GM12865 (cell line): Measurements from ENCODE around the gene GAREM1.

ENCODE experiments used
- DNase-seq: peaks from one replicate; pipeline ENCODE4 v3.0.0; 2010; ENCODE audit warnings: low read depth
- H3K4me3 ChIP-seq: 2 replicates; pipeline ENCODE4 v1.5.1; 2011; ENCODE audit warnings: mild to moderate bottlenecking, low read depth, low read length, control low read depth
- TF ChIP-seq, protein P1 (sequence below): IDR thresholded peaks from 2 replicates; pipeline ENCODE4 v1.5.1; 2011; ENCODE audit warnings: low read length, control low read depth, low read depth, inconsistent platforms; ENCODE audit not compliant: insufficient read depth; ENCODE audit errors: missing control alignments

Gene GAREM1

DNA sequence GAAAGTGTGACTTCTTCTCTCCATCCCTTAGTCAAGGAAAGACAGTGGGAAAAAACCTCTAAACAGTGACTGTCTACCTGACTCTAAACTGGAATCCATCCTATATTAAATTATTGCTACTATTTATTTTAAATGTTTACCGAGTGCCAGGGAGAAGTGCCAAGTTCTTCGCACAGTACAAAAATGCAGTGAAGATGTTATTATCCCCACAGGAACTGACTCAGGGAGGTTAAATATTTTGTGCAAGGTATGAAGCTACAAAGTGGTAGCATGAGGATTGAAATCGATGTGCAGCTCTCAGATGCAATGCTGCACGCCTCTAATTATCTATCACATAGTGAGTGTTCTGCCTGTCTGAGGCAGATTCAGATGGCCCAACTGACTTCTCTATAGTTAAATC lies 189.8 kb downstream of the GAREM1 start:
- no peak overlapping the region for H3K4me3 ChIP-seq
- DNase-seq: no peak
- TF ChIP-seq, protein P1, sequence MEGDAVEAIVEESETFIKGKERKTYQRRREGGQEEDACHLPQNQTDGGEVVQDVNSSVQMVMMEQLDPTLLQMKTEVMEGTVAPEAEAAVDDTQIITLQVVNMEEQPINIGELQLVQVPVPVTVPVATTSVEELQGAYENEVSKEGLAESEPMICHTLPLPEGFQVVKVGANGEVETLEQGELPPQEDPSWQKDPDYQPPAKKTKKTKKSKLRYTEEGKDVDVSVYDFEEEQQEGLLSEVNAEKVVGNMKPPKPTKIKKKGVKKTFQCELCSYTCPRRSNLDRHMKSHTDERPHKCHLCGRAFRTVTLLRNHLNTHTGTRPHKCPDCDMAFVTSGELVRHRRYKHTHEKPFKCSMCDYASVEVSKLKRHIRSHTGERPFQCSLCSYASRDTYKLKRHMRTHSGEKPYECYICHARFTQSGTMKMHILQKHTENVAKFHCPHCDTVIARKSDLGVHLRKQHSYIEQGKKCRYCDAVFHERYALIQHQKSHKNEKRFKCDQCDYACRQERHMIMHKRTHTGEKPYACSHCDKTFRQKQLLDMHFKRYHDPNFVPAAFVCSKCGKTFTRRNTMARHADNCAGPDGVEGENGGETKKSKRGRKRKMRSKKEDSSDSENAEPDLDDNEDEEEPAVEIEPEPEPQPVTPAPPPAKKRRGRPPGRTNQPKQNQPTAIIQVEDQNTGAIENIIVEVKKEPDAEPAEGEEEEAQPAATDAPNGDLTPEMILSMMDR: no peak

DNA sequence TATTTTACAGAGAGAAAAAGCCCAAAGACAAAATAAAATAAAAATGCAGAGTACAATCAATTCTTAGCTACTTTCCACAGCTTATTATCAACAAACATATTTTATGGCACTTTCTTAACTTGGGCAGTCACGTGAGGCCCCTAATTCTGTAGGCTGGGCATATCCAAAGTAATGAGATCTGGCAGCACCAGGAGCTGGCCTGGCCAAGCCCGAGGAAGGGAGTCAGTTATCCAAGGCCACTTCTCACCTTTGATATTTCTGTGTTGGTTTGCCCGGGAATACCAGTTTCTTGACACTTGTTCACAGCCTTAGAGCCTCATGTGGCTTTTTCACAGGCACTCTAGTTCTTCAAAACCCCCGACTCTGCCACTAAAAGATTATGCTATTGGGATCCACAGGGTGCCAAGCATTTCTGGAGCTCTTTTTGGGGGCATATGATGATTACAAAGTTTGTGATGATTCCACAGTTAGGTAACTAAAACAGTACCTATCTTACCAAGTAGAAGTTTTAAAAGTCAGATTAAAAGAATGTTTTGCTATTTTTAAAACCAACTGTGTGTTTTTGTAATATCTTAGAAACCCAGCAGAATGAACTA lies 190.4 kb downstream of the GAREM1 start:
- TF ChIP-seq, protein P1: no peak
- H3K4me3 ChIP-seq: no peak overlapping the region
- no peak for DNase-seq

DNA sequence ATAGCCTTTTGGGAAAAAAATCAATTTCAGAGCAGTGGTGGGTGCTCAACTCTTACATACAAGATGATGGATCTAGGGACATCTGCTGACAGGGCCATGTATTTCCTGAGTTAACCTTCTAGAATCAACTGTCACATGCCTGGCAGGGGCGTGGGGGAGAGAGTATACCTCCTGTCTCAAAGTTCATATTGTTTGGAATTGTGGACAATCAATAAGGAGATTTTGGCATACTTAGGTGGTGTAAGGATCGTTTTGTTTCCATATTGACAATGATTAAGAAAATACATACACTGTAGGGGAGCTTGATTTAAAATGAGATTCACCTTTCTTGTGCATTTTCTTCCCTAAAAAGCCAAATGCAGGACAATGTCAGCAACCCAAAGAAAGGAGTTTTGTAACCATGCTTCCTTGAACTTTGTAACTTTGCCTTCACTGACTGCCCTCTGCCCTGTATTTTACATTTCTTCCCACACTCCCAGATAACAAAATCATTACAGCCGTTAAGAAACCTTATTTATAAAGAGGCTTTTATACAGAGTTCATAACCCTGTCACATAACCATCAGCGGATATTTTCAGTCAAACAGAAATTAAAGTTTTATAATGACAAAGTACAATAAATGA lies 192.4 kb downstream of the GAREM1 start:
- H3K4me3 ChIP-seq: no peak overlapping the region
- no peak for DNase-seq
- TF ChIP-seq, protein P1: no peak

DNA sequence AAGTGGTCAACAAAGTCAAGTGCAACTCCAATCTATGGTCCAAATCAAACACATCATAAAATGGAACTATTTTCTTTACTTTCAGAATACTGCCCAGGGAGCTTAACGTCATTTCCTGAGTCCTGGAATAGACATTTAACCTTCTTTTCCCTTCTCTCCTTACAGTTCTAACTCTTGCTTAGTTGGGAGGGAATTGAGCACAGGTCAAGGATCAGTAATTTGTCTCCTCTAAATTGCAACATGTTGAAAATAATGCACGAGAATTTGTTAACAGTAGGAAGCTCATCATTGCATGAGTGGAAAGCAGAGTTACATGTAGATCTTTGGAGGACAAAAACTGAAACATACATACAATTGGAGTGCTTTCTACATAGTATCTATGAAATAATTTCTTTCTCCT lies 193.1 kb downstream of the GAREM1 start:
- DNase-seq: no peak
- TF ChIP-seq, protein P1: no peak
- H3K4me3 ChIP-seq: no peak overlapping the region

- TF ChIP-seq, protein P1: no peak
- DNase-seq: no peak
- no peak overlapping the region for H3K4me3 ChIP-seq
These were observed 193.8 kb downstream of the GAREM1 start for GRCh38 chr18:32276906-32277305.

DNA sequence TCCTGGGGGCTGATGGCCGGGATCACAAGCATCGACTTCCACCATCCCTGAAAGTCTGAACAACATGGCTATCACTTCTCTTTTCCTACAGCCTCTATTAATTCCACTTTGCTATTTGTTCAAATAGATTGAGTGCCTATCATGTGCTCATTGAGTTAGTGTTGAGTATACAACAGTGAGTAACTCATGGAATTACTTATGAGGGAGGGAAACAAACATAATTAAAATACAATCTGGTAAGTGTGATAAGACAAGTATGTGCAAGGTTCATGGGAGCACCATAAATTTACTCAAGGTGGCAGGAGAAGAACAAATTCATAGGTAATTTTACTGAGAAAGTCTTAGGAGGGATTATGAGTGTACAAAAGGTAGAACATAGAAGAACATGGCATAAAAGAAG lies 194.4 kb downstream of the GAREM1 start:
- TF ChIP-seq, protein P1: no peak
- H3K4me3 ChIP-seq: no peak overlapping the region
- no peak for DNase-seq

DNA sequence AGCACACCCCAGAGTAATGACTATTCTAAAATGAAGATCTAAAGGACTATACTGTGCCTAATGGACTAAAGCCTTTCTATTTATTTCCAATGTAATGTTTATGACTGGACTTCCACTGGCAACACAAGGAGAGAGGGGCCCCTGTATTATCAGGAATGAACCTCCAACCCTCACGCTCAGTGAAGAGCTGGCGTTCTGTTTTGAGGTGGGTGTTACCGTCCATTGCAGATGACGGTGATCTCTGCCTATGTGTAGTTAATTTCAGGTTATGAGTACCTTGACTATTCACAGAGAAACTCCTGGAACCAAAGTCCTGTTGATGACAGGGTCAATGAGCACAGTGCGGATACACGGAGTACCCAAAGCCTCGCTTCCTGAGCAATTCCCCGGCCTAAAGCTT lies 195.5 kb downstream of the GAREM1 start:
- DNase-seq: no peak
- H3K4me3 ChIP-seq: no peak overlapping the region
- TF ChIP-seq, protein P1: no peak
